ENCODE results near the gene ISG15.
"Not testable (repeated sequence)": the region's sequence is repeated elsewhere in the genome, so short reads cannot be mapped to it uniquely, and the experiment has no call there.

Gene ISG15

GRCh38 chr1:995665-996633 is 17.3 kb upstream of the ISG15 start:
- no peak for DNase-seq (ENCODE audit: low read depth)

DNA sequence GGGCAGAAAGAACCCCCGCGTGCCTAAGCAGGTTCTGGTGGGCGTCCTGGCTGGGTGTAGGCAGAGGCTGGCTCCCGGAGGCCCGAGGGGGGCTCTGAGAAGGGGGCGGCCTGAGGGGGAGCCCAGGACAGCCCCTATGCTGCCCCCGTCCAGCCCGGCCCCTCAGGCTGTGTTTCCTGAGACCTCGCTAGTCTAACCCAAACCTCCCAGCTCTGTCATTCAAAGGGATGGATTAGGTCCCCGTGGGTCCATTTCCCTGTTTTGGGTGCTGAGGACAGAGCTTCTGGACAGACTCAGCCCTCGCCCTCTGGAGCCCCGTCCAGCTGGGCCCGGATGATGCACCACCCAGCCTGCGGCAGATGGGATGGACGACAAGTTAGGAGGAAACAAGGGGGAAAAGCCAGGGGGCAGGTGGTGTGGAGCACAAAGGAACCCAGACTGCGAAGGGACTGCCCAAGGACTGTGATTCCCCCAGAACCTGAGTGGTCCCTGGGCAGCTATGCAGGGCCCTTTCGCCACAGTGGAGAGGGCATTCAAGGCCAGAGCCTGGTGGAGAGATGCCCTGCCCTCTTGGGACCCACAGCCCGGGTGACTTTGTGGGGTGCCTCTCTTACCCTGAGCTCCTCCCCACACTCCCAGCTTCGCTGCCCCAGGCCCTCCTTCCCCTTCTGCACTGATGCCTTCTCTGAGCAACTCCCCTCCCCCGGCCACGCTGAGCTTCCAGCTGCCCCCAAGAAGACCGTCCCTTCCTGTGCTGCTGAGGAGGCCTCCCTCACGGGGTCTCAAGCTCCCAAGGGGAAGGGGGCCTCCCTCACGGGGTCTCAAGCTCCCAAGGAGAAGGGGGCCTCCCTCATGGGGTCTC is 16.2 kb upstream of the ISG15 start:
- no peak for DNase-seq (ENCODE audit: low read depth)

GRCh38 chr1:997713-997992 is 15.6 kb upstream of the ISG15 start:
- DNase-seq (ENCODE audit: low read depth): no peak

DNA sequence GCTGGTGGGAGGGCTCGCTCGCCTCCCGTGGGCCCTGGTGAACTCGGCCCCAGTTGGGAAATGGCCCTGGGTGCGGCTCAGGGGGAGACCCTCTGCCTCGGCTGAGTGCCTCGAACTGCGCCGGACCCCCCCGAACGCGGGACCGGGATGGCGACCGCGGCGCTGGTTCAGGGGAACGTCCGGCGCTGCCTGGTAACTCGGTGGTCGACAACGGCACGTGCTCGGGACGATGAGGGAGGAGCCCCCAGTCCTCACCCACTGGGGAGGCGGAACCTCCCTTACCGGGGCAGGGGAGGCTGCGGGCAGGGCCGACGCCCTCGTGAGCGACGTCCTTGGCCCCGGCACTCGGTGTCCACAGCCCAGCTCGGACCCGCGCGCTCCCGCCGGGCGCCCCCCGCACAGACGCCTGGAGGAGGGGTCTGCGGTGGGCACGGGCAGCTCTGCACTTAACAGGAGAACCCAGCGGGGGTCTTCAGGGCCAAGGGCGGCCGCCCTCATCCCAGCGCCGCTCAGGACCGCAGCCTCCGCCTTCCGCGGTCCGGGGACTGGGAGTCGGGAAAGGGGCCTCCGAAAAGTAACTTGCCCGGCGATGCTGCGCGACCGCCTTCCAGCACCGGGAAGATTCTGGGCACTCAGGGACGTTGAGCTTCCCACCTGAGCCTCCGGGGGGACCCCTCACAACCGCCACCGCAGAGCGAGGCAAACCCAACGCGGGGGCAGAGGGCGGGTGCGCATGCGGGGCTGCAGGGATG is 15.1 kb upstream of the ISG15 start:
- DNase-seq (ENCODE audit: low read depth): no peak

GRCh38 chr1:998745-998994 is 14.6 kb upstream of the ISG15 start:
- peak; percentile 22 for DNase-seq (ENCODE audit: low read depth)

DNA sequence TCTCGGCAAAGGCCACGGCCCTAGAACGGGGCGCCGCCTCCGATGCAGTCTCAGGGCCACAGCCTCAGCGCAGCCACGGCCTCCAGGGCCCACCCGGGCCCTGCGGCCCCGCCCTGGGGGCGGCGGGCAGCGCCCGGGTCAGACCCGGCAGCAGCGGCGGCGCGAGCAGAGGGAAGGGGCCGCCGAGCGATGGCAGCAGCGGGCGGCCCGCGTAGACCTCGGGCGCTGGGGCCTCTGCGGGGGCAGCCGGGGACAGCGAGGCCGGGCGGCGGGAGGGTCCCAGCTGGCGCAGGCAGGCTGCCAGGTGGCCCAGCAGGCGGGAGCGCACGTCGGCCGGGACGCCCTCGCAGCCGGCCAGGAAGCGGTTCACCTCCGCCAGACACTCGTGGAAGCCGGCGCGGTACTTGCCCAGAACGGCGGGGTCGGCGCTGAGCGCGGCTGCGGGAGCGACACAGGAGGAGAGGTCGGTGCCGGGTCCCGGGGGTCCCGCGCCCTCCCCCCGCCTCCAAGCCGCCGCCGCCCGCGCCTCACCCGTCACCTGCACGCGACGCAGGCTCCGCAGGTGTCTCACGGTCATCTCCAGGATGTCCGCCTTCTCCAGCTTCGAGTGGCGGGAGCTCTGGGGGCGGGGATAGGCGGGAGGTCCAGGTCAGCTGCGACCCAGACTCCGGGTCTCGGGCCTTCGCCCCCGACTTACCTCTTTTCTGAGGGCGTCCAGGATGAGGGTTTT is 14.1 kb upstream of the ISG15 start:
- DNase-seq (ENCODE audit: low read depth): no peak

DNA sequence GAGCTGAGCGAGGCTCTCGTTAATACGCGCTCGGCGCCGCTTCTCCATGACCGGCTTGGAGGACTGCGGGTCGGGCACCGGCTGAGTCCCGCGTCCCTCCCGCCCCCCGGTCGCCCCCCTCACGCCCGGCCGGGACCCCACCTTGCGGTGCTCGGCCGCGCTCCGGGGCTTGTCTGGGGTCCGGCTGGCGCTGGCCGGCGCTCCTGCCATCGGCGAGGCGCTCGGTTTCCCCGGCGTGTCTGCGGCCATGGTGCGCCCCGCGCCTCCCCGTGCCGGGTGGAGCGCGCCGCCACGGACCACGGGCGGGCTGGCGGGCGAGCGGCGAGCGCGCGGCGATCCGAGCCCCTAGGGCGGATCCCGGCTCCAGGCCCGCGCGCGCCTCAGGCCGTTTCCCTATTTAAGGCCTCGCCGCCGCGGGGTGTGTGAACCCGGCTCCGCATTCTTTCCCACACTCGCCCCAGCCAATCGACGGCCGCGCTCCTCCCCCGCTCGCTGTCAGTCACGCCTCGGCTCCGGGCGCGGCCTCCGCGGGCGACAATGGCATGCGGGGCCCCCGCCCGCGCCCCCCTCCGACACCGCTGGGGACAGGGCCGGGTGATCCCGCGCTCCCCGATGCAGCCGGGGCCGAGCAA is 13.5 kb upstream of the ISG15 start, which contains the start of gene HES4:
TSS of gene HES4 (minus strand) at position 373 of the 632 bp plus-strand sequence. CDS start at position 249, 124 bp downstream.
- peak; percentile 92 for DNase-seq (ENCODE audit: low read depth)

DNA sequence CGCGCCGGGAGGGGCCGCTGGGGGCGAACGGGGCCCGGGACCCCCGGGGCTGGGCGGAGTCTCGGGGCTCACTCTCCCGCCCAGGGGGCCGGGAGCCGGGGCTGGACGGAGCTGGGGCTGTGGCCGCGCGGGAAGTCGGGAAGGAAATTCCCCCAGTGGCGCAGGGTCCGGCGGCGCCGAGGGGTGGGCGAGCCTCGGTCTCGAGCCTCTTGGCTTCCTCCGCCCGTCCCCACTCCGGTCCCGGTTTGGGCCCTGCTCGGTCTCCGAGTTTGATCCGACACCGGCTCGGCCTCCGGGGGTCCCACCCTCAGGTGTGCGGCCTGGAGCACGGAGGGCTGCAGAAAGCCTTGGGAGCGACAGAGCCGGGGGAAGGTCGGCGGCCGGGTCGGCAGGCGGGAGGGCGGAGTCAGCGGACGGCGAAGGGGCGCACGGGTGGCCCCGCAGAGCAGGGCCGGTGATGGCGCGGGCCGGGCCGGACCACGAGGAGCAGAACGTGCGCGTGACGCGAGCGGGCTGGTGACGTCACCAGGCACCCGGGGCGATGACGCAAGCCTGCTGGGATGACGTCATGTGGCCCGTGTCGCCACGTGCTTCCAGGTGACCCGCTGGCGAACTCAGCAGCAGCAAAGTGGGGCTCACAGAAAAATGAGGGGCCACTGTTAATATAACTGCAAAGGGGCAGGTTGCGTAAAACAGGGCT is 12.8 kb upstream of the ISG15 start:
- DNase-seq (ENCODE audit: low read depth): peak; percentile 73

DNA sequence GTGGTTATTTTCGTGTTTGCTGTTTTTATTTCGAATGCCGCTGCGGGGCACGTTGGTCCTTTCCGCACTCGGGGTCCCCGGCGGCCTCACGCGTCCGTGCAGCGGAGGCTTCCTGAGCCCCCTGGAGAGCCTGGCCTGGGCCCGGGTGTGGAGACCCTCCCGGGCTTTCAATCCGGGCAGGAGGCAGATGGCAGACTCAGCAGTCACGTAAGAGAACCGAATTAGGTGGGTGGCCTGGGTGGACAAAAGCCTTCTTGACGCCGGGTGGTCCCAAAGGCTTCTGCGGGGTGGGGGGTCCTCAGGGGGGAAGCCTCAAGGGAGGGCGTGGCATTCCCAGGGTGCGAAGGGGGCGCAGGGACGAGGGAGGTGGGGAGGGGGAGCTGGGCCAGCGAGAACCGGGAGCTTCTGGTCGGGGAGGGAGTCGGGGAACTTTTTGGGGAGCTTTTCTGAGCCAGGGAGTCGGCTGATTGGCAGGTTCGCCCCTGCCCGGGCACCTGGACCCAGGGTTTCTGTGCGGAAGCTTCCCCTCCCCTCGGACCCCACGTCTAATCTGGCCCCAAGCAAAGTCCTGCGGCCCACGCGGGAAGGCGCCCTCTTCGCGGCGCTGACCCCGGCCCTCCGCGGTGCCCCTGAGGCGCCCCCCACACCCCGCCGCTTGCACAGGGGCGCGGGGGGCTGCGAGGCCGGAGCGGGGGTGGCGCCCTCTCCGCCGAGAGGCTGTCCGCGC is 12.1 kb upstream of the ISG15 start:
- no peak for DNase-seq (ENCODE audit: low read depth)

GRCh38 chr1:1003618-1004419 is 9.5 kb upstream of the ISG15 start:
- no peak for DNase-seq (ENCODE audit: low read depth)

DNA sequence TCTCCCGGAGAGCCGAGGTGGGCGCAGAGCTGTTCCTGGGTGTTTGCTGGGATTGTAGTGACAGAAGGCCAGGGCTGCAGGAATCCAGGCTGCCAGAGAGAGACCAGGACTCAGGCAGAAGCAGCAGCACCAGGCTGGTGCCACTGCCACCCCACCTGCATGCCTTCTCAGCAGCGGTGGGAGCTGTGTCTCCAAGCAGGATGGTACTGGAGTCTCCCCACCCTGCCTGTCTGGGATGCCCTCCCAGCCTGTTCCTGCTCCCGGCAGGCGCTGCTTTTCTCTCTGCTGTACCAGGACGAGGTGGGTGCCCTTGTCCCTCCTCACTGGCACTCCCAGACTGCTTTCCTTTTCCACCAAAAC is 8.9 kb upstream of the ISG15 start:
- no peak for DNase-seq (ENCODE audit: low read depth)

DNA sequence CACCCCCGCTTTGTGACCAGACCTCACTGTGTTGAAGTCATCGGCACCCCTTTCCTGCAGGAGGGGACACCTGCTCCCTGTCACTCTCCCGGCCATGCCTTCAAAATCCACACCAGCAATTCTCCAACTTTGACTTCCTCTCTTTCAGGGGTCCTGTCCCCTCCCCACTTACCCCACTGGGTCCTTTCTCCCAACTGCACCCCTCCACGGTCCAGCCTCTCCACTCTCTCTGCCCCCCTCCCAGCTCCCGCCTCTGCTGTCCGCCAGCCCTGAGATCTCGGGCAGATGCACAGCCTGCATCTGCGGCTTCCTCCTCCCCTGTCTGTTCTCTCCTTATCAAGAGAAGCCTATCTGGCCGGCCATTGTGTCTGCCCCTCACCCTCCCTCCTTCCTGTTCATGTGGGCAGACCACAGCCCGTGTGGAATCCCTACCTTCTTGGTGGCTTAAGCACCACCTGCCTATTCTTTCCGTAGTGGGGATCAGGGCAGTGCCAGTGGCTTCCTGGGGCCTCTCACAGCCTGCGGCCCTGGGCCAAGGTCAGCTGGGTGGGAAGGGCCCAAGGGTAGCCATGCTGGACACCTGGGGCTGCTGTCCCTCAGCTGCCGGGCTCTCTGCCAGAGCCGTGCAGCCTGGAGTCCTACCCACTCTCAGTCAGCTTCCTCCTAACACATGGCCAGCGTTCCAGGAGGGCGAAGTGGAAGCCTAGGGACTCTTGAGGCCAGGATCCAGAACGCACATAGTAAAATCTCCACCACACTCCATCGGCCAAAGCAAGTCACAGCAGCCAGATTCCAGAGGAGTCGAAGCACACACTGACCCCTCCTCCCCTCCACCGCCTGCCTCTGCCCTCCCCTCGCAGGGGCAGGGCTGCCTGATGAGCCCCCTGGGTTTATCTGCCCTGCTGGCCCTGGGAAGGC is 8.3 kb upstream of the ISG15 start:
- peak; percentile 28 for DNase-seq (ENCODE audit: low read depth)

GRCh38 chr1:1005774-1006304 is 7.5 kb upstream of the ISG15 start:
- no peak for DNase-seq (ENCODE audit: low read depth)

DNA sequence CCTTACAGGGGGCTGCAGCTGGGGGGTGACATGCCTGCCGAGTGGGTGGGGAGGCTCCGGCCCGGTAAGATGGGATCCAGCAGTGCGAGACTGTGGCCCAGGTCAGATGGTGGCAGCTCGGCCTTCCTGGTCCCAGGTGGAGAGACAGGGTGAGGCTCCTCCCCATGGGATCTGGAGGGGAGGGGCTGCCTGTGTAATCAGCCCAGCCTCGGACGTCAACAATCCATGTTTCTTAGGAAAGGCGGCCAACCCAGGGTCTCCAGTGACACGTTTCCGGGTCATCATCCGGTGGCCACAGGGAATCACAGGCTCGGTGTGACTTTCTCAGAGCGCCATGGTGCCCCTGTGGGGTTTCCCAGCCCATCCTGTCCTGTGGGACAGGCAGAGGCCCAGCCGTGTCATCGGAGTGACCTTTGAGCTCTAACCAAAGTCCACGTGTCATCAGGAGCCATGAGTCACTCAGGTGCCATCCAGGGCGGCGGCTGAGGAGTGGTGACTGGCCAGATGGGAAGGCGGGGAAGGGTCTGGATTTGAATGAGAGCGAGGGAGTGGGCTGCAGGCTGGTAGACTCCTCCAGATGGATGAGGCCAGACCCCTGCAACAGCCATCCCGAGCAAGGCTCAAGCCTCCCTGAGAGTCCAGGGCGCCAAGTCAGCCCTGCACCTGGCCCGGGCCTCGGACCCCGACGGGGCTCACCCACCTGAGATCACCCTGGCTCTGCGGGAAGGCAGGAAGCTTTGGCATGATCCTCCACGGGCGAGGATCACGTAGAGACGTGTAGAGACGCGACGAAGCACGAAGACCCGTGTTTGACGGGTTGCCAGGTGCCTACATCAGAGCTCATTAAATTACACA is 6.8 kb upstream of the ISG15 start:
- DNase-seq (ENCODE audit: low read depth): no peak

DNA sequence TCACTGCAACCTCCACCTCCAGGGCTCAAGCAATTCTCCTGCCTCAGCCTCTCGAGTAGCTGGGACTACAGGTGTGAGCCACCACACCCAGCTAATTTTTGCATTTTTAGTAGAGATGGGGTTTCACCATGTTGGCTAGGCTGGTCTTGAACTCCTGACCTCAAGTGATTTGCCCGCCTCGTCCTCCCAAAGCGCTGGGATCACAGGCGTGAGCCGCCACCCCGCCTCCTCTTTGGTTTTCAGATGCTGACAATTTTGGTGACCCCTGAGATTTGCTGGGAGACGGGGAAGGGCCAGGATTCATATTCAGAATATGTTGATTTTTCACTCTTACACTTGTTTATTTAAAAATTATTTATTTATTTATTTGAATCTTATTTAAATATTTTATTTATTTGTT is 3.2 kb upstream of the ISG15 start:
- not testable (repeated sequence) for DNase-seq (ENCODE audit: low read depth)

DNA sequence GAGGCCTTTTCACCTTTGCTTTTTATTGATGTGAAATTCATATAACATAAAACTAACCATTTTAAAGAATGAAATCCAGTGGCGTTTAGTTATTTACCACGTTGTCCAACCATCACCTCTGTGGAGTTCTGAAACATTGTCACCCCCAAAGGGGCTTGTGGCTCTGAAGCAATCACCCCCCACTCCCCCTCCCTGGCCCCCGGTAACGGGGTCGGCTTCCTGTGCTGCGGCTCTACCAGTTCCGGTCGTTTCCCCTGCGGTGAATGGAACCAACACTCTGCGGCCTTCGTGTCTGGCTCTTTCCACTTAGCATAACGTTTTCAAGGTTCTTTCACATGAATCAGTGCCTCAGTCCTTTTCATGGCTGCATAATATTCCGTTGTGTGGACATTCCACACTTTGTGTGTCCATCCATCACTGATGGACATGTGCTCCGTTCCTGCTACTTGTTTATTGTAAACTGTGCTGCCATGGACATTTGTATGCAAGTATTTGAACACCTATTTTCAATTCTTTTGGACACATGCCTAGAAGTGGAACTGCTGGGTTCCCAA is 1.8 kb upstream of the ISG15 start:
- no peak for DNase-seq (ENCODE audit: low read depth)

GRCh38 chr1:1012736-1013104 is 577 bp upstream of the ISG15 start:
- not testable (repeated sequence) for DNase-seq (ENCODE audit: low read depth)

Data from iris pigment epithelial cell (primary cell).